Thyroid gland (tissue), 4 donors: ENCODE results near the gene MAGI1.

Experiments used
- POLR2A ChIP-seq, 2 donors: fragments of 450-650 bp; IDR thresholded peaks; one replicate each; pipeline ENCODE4 v1.6.1; 2017; ENCODE audit warnings: antibody characterized with exemption in 2 of 2, mild to moderate bottlenecking in 2 of 2, moderate library complexity in 1 of 2
- TF ChIP-seq, protein P1 (sequence below), 6 experiments: fragments of 200-600 bp in 3 of 6; fragments of 450-650 bp in 3 of 6; sonication (generic) in 3 of 6; IDR thresholded peaks; one replicate each; pipeline ENCODE4 v1.5.1; 2016 to 2019; ENCODE audit warnings: antibody characterized with exemption in 6 of 6, mild to moderate bottlenecking in 2 of 6, inconsistent platforms in 1 of 6, moderate library complexity in 1 of 6

DNA sequence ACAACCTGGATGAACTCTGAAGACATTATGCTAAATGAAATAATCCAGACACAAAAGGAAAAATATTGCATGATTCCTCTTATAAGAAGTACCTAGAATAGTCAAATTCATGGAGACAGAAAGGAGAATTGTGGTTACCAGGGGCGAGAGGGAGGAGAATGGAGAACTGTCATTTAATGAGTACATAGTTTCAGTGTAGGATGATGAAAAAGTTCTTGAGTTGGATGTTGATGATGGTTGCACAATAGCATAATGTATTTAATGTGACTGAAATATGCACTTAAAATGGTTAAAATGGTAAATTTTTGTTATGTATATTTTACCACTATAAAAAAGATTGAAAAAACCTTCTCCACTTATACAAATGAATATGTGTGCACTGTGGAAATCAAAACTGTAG, 469.6 kb downstream of the MAGI1 start:
- TF ChIP-seq, protein P1, sequence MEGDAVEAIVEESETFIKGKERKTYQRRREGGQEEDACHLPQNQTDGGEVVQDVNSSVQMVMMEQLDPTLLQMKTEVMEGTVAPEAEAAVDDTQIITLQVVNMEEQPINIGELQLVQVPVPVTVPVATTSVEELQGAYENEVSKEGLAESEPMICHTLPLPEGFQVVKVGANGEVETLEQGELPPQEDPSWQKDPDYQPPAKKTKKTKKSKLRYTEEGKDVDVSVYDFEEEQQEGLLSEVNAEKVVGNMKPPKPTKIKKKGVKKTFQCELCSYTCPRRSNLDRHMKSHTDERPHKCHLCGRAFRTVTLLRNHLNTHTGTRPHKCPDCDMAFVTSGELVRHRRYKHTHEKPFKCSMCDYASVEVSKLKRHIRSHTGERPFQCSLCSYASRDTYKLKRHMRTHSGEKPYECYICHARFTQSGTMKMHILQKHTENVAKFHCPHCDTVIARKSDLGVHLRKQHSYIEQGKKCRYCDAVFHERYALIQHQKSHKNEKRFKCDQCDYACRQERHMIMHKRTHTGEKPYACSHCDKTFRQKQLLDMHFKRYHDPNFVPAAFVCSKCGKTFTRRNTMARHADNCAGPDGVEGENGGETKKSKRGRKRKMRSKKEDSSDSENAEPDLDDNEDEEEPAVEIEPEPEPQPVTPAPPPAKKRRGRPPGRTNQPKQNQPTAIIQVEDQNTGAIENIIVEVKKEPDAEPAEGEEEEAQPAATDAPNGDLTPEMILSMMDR (IDR thresholded peaks at IDR 0.05): no peak
- TF ChIP-seq POLR2A (IDR thresholded peaks at IDR 0.05): no peak
